ENCODE measurements around the gene FBXL17. TPM values are rescaled to one million over a fixed set of nuclear protein-coding genes. Genes with fewer than 3 reads are reported as not detected.

FBXL17 gene
- polyA plus RNA-seq, 2 of the 4 experiments (the other 2 are of a cell fraction) = 8.7 to 9.1 TPM

DNA sequence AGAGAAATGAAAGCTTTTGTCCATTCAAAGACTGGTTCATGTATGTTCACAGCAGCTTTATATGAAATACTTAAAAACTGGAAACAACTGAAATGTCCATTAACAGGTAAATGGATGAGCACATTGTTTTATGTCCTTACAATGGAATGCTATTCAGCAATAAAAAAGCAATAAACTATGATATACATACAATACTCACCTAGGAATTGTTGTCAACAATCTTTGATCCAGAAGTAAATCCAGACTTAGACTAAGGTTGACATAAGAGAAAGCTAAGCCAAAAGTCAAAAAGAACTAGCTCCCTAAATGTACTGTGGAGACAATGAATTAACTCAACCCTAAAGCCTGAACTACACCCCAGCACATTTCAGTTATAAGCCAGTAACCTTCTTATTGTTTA lies 54.9 kb downstream of the FBXL17 start:
- Histone ChIP-seq H3K27ac (no peak overlapping the region), H3K4me3 (no peak overlapping the region), H3K9me3 (no peaks in the 10 kb centered on the region), H3K4me2 (no peak overlapping the region), H3K4me1 (no peaks in the 10 kb centered on the region)
- FAIRE-seq (no peak), ATAC-seq (no peak), DNase-seq (ENCODE audit: low read depth in 1 of 2, low spot score in 1 of 2) (no peak)
- TF ChIP-seq CBX8 (IDR thresholded peaks at IDR 0.05) = no peak
- no peak for TF ChIP-seq NR3C1 (IDR thresholded peaks at IDR 0.05)
- ChIA-PET CTCF (no interaction called here), POLR2A (no interaction called here)

DNA sequence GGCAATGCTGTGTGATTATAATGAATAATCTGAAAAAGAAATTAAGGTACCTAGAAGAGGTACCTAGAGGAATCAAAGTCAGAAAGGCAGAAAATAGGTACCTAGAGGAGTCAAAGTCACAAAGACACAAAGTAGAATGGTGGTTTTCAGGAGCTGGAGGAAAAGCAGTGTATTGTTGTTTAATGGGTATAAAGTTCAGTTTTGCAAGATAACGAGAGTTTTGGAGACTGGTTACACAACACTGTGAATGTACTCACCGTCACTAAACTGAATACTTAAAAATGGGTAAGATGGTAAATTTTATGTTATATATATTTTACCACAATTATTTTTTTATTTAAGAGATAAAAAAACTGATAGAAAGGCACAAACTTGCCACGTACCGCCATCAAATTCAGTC lies 57.0 kb downstream of the FBXL17 start:
- Histone ChIP-seq H3K4me3 (no peak overlapping the region), H3K4me2 (no peak overlapping the region), H3K4me1 (no peaks in the 10 kb centered on the region), H3K9me3 (no peaks in the 10 kb centered on the region), H3K27ac (no peak overlapping the region)
- TF ChIP-seq RNF2 (IDR thresholded peaks at IDR 0.05; ENCODE audit: borderline replicate concordance, low read depth) (no peak), EHF (CRISPR knock-in tag; IDR thresholded peaks at IDR 0.05) (no peak), SMC3 (IDR thresholded peaks at IDR 0.05) (no peak), MAFK (IDR thresholded peaks at IDR 0.05; ENCODE audit: partially characterized antibody) (no peak), CBX8 (IDR thresholded peaks at IDR 0.05) (no peak), CEBPB (IDR thresholded peaks at IDR 0.05) (no peak), CHD2 (IDR thresholded peaks at IDR 0.05; ENCODE audit: low read length, partially characterized antibody) (no peak), POLR2A (IDR thresholded peaks at IDR 0.05; ENCODE audit: low read length) (no peak), HDAC2 (IDR thresholded peaks at IDR 0.05) (no peak), ZFP36 (IDR thresholded peaks at IDR 0.05; ENCODE audit: borderline replicate concordance, partially characterized antibody) (no peak), HOXB13 (CRISPR knock-in tag; IDR thresholded peaks at IDR 0.05; ENCODE audit: low read depth) (no peak), NFE2L2 (conservative IDR thresholded peaks at IDR 0.05; ENCODE audit: low read length) (no peak), PHF8 (IDR thresholded peaks at IDR 0.05; ENCODE audit: borderline replicate concordance, low read depth) (no peak)
- TF ChIP-seq, protein P1, sequence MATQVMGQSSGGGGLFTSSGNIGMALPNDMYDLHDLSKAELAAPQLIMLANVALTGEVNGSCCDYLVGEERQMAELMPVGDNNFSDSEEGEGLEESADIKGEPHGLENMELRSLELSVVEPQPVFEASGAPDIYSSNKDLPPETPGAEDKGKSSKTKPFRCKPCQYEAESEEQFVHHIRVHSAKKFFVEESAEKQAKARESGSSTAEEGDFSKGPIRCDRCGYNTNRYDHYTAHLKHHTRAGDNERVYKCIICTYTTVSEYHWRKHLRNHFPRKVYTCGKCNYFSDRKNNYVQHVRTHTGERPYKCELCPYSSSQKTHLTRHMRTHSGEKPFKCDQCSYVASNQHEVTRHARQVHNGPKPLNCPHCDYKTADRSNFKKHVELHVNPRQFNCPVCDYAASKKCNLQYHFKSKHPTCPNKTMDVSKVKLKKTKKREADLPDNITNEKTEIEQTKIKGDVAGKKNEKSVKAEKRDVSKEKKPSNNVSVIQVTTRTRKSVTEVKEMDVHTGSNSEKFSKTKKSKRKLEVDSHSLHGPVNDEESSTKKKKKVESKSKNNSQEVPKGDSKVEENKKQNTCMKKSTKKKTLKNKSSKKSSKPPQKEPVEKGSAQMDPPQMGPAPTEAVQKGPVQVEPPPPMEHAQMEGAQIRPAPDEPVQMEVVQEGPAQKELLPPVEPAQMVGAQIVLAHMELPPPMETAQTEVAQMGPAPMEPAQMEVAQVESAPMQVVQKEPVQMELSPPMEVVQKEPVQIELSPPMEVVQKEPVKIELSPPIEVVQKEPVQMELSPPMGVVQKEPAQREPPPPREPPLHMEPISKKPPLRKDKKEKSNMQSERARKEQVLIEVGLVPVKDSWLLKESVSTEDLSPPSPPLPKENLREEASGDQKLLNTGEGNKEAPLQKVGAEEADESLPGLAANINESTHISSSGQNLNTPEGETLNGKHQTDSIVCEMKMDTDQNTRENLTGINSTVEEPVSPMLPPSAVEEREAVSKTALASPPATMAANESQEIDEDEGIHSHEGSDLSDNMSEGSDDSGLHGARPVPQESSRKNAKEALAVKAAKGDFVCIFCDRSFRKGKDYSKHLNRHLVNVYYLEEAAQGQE (IDR thresholded peaks at IDR 0.05) = no peak
- TF ChIP-seq, protein P2, sequence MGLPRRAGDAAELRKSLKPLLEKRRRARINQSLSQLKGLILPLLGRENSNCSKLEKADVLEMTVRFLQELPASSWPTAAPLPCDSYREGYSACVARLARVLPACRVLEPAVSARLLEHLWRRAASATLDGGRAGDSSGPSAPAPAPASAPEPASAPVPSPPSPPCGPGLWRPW (IDR thresholded peaks at IDR 0.05) = no peak
- TF ChIP-seq, protein P3, sequence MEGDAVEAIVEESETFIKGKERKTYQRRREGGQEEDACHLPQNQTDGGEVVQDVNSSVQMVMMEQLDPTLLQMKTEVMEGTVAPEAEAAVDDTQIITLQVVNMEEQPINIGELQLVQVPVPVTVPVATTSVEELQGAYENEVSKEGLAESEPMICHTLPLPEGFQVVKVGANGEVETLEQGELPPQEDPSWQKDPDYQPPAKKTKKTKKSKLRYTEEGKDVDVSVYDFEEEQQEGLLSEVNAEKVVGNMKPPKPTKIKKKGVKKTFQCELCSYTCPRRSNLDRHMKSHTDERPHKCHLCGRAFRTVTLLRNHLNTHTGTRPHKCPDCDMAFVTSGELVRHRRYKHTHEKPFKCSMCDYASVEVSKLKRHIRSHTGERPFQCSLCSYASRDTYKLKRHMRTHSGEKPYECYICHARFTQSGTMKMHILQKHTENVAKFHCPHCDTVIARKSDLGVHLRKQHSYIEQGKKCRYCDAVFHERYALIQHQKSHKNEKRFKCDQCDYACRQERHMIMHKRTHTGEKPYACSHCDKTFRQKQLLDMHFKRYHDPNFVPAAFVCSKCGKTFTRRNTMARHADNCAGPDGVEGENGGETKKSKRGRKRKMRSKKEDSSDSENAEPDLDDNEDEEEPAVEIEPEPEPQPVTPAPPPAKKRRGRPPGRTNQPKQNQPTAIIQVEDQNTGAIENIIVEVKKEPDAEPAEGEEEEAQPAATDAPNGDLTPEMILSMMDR (IDR thresholded peaks at IDR 0.05) = no peak
- TF ChIP-seq, protein P4, sequence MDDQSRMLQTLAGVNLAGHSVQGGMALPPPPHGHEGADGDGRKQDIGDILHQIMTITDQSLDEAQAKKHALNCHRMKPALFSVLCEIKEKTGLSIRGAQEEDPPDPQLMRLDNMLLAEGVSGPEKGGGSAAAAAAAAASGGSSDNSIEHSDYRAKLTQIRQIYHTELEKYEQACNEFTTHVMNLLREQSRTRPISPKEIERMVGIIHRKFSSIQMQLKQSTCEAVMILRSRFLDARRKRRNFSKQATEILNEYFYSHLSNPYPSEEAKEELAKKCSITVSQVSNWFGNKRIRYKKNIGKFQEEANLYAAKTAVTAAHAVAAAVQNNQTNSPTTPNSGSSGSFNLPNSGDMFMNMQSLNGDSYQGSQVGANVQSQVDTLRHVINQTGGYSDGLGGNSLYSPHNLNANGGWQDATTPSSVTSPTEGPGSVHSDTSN (IDR thresholded peaks at IDR 0.05) = no peak
- no peak for ATAC-seq
- ChIA-PET CTCF (interaction anchor here (0.6 kb wide), 1 partner anchor 123 kb away, joined by 3 read pairs; no protein-coding TSS in a partner anchor), POLR2A (no interaction called here)
- no peak for DNase-seq (ENCODE audit: low read depth in 1 of 2, low spot score in 1 of 2)
- no peak for FAIRE-seq
- WGBS (ENCODE audit: missing lambda C conversion rate) = 91% methylated on average over 4 of the region's 4 CpGs

DNA sequence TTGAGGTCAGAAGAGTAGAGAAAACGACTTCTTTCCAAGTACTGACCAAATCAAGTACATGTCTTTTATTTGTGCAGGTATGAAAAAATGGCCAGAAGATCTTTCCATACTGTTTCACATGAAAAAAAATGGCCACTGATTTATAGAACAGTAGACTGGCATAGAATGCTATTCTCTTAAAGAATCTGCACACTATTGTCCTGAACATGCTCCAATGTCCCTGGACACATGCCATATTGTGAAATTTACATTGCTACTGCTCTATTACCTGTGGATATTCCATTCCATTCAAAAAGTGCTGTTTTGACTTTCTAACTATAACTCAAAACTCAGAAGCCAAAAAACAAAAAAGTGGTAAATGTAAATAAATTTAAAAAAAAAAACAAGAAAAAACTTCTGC lies 60.6 kb downstream of the FBXL17 start:
- POLR2A ChIA-PET = no interaction called here
- H3K4me2 ChIP-seq = no peak overlapping the region
- no peaks in the 10 kb centered on the region for H3K9me3 ChIP-seq
- no peak overlapping the region for H3K27ac ChIP-seq
- H3K4me1 ChIP-seq = peaks cover 3% of the 10 kb centered on the region; the same call in 1 of the 3 replicates
- CTCF ChIA-PET = no interaction called here
- DNase-seq (ENCODE audit: low read depth in 1 of 2, low spot score in 1 of 2) (no peak), ATAC-seq (no peak), FAIRE-seq (no peak)
- TF ChIP-seq, protein P2 (IDR thresholded peaks at IDR 0.05) = no peak
- TF ChIP-seq, protein P5, sequence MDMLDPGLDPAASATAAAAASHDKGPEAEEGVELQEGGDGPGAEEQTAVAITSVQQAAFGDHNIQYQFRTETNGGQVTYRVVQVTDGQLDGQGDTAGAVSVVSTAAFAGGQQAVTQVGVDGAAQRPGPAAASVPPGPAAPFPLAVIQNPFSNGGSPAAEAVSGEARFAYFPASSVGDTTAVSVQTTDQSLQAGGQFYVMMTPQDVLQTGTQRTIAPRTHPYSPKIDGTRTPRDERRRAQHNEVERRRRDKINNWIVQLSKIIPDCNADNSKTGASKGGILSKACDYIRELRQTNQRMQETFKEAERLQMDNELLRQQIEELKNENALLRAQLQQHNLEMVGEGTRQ (IDR thresholded peaks at IDR 0.05) = no peak
- TF ChIP-seq KDM1A (IDR thresholded peaks at IDR 0.05; ENCODE audit: low read depth) (no peak), CEBPB (IDR thresholded peaks at IDR 0.05) (no peak), NFE2L2 (conservative IDR thresholded peaks at IDR 0.05; ENCODE audit: low read length) (no peak), HOXB5 (CRISPR knock-in tag; IDR thresholded peaks at IDR 0.05) (no peak), EP300 (IDR thresholded peaks at IDR 0.05) (no peak), EHF (CRISPR knock-in tag; IDR thresholded peaks at IDR 0.05) (no peak), MAZ (IDR thresholded peaks at IDR 0.05; ENCODE audit: borderline replicate concordance, low read depth, low read length) (no peak), FOXS1 (CRISPR knock-in tag; IDR thresholded peaks at IDR 0.05) (no peak), HOXA7 (CRISPR knock-in tag; IDR thresholded peaks at IDR 0.05) (no peak), HEYL (CRISPR knock-in tag; IDR thresholded peaks at IDR 0.05) (no peak), TFCP2L1 (CRISPR knock-in tag; IDR thresholded peaks at IDR 0.05) (no peak), JUNB (IDR thresholded peaks at IDR 0.05) (no peak)
- TF ChIP-seq, protein P4 (IDR thresholded peaks at IDR 0.05) = no peak
- no peak overlapping the region for H3K4me3 ChIP-seq
- WGBS (ENCODE audit: missing lambda C conversion rate) = 65% methylated on average over 1 of the region's 1 CpG

Data from A549 (cell line).